CD4-positive, alpha-beta T cell (primary cell): ENCODE results near the gene PRMT1. TPM values are rescaled to one million over a fixed set of nuclear protein-coding genes. Genes with fewer than 3 reads are reported as not detected.

Experiments
- ATAC-seq: fragments of 200-7000 bp; cut with Tn5 transposase; one replicate; pipeline ENCODE4 v1.10.0; 2022; ENCODE audit warnings: mild to moderate bottlenecking; ENCODE audit not compliant: poor library complexity
- CTCF ChIA-PET: fragments of 350-600 bp; sonication (Branson Sonifier 250); formaldehyde crosslinking; loops from one replicate; lab custom pipeline; 2021; ENCODE audit warnings: antibody characterized with exemption, inconsistent platforms; lab: Charles Lee
- POLR2A ChIA-PET: fragments of 350-600 bp; sonication (Branson Sonifier 250); formaldehyde crosslinking; loops from one replicate; lab custom pipeline; 2021; ENCODE audit warnings: antibody characterized with exemption, inconsistent platforms; lab: Charles Lee
- DNase-seq, 14 experiments: peaks; one replicate each; pipeline ENCODE4 v3.0.0-alpha.2; 2013 to 2020; ENCODE audit warnings: mixed read lengths in 2 of 14
- H3K27ac ChIP-seq, 2 donors: one replicate each; pipeline versions ENCODE4 v1.5.1 to v1.7.0; 2013; ENCODE audit warnings: low read length in 2 of 2, low read depth in 1 of 2, mild to moderate bottlenecking in 1 of 2
- H3K27me3 ChIP-seq, 2 experiments: 1 replicate in 1 of 2; 2 replicates in 1 of 2; pipeline versions ENCODE4 v1.6.1 to v1.7.0; 2013; ENCODE audit warnings: low read length in 2 of 2, control low read depth in 1 of 2, mild to moderate bottlenecking in 1 of 2, moderate library complexity in 1 of 2; ENCODE audit not compliant: insufficient read depth in 2 of 2, control insufficient read depth in 1 of 2
- H3K36me3 ChIP-seq: one replicate; pipeline ENCODE4 v1.6.1; 2013; ENCODE audit warnings: low read length, control low read depth; ENCODE audit not compliant: insufficient read depth
- H3K4me1 ChIP-seq: one replicate; pipeline ENCODE4 v1.6.1; 2013; ENCODE audit warnings: low read length, control low read depth; ENCODE audit not compliant: insufficient read depth
- H3K4me3 ChIP-seq: one replicate; pipeline ENCODE4 v1.5.1; 2013; ENCODE audit warnings: mild to moderate bottlenecking, low read length, moderate library complexity
- H3K9me3 ChIP-seq, 2 experiments: 1 replicate in 1 of 2; 2 replicates in 1 of 2; pipeline versions ENCODE4 v1.6.1 to v1.7.0; 2013; ENCODE audit warnings: low read length in 2 of 2, mild to moderate bottlenecking in 2 of 2, control low read depth in 1 of 2, moderate library complexity in 1 of 2; ENCODE audit not compliant: control insufficient read depth in 1 of 2, insufficient read depth in 1 of 2
- H3K27ac Mint-ChIP-seq: one replicate; pipeline ENCODE4 v1.8.0; 2020; ENCODE audit warnings: mixed read lengths
- H3K27me3 Mint-ChIP-seq: one replicate; pipeline ENCODE4 v1.8.0; 2021; ENCODE audit warnings: mixed read lengths
- H3K36me3 Mint-ChIP-seq: one replicate; pipeline ENCODE4 v1.8.0; 2021; ENCODE audit warnings: low read depth, mixed read lengths
- H3K4me1 Mint-ChIP-seq: one replicate; pipeline ENCODE4 v1.8.0; 2021; ENCODE audit warnings: low read depth, mixed read lengths
- H3K4me3 Mint-ChIP-seq: one replicate; pipeline ENCODE4 v1.8.0; 2020; ENCODE audit warnings: mild to moderate bottlenecking, mixed read lengths
- H3K9me3 Mint-ChIP-seq: one replicate; pipeline ENCODE4 v1.8.0; 2020; ENCODE audit warnings: mixed read lengths
- CTCF ChIP-seq: fragments of 200-600 bp; IDR thresholded peaks from one replicate; pipeline ENCODE4 v1.8.0; 2022; ENCODE audit warnings: antibody characterized with exemption, mild to moderate bottlenecking
- intact Hi-C, 2 experiments: fragments of 100-400 bp; cut with DNase I in 1 of 2; cut with micrococcal nuclease in 1 of 2; formaldehyde crosslinking; loops; one replicate each; pipeline versions ENCODE4 v1.15.1 to v1.9.0; 2023 to 2025; cut with DNase I, micrococcal nuclease
- total RNA-seq, 174 experiments: library from RNA in 2 of 174; stranded (reverse) in 2 of 174; gene quantifications; one replicate each; pipeline ENCODE4 v1.2.3 and lab custom pipeline; 2021 to 2026

Gene PRMT1
- total RNA-seq, 2 experiments from 2014 or later, result 41.5 to 46.4 TPM

- Mint-ChIP-seq H3K27ac (no peak overlapping the region), H3K36me3 (peaks cover 3% of the 10 kb centered on the region)
- POLR2A ChIA-PET, result no interaction called here
Measured at GRCh38 chr19:49713236-49713845, 36.3 kb downstream of the PRMT1 start.

DNA sequence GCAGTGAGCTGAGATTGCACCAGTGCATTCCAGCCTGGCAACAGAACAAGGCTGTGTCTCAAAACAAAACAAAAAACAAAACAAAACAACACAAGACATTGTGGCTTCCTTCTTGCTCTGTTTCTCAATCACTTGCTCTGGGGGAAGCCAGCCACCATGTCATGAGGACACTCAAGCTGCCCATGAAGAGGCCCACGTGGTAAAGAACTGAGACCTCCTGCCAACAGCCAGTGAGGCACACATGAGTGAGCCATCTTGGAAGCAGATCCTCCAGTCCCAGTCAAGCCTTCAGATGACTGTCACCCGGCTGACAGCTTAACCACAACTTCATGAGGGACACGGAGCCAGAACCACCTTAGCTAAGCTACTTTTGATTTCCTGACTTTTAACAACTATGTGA lies 39.1 kb downstream of the PRMT1 start:
- H3K36me3 Mint-ChIP-seq, result peaks cover 3% of the 10 kb centered on the region
- peaks cover 13% of the 10 kb centered on the region for H3K4me1 Mint-ChIP-seq
- ATAC-seq (no peak), DNase-seq (no peak)
- Histone ChIP-seq H3K27me3 (no peaks in the 10 kb centered on the region), H3K4me3 (no peak overlapping the region), H3K36me3 (no peaks in the 10 kb centered on the region), H3K9me3 (no peaks in the 10 kb centered on the region), H3K27ac (no peak overlapping the region), H3K4me1 (peaks cover 13% of the 10 kb centered on the region)
- no peaks in the 10 kb centered on the region for H3K9me3 Mint-ChIP-seq
- POLR2A ChIA-PET, result interaction anchor here (0.8 to 2.0 kb wide), 2 partner anchors 25 to 38 kb away, joined by 3 to 6 read pairs; partner anchors contain the start of gene CPT1C
- CTCF ChIA-PET, result no interaction called here
- H3K4me3 Mint-ChIP-seq, result no peak overlapping the region
- intact Hi-C loops, result loop anchor here (2.0 to 5.0 kb wide), 2 partner anchors 51 to 91 kb away; partner anchors contain the start of gene AP2A1 (in 2 of the 2)
- no peak overlapping the region for H3K27ac Mint-ChIP-seq
- TF ChIP-seq CTCF, result no peak
- H3K27me3 Mint-ChIP-seq, result no peaks in the 10 kb centered on the region

More at GRCh38 chr19:49713236-49713845, 36.3 kb downstream of the PRMT1 start:
- Histone ChIP-seq H3K36me3 (no peaks in the 10 kb centered on the region), H3K9me3 (no peaks in the 10 kb centered on the region), H3K4me1 (peaks cover 13% of the 10 kb centered on the region), H3K27ac (no peak overlapping the region), H3K27me3 (no peaks in the 10 kb centered on the region), H3K4me3 (no peak overlapping the region)
- Mint-ChIP-seq H3K4me1 (peaks cover 7% of the 10 kb centered on the region), H3K4me3 (no peak overlapping the region), H3K27me3 (no peaks in the 10 kb centered on the region), H3K9me3 (no peaks in the 10 kb centered on the region)
- CTCF ChIA-PET, result no interaction called here
- ATAC-seq (no peak), DNase-seq (no peak)
- TF ChIP-seq CTCF, result no peak
- intact Hi-C loops, result no loop called here

GRCh38 chr19:49718511-49718910 lies 41.4 kb downstream of the PRMT1 start:
- POLR2A ChIA-PET, result interaction anchor here (0.7 to 2.4 kb wide), 12 partner anchors 42 to 223 kb away, joined by 3 to 26 read pairs (median 6); partner anchors contain the start of genes AKT1S1, AP2A1, FUZ and MED25
- Histone ChIP-seq H3K4me1 (peaks cover 13% of the 10 kb centered on the region), H3K4me3 (no peak overlapping the region), H3K9me3 (no peaks in the 10 kb centered on the region), H3K27me3 (no peaks in the 10 kb centered on the region), H3K36me3 (no peaks in the 10 kb centered on the region), H3K27ac (no peak overlapping the region)
- Mint-ChIP-seq H3K4me3 (peak overlapping the region; percentile 58), H3K36me3 (peaks cover 7% of the 10 kb centered on the region), H3K27me3 (no peaks in the 10 kb centered on the region), H3K27ac (peak overlapping the region; percentile 79), H3K9me3 (no peaks in the 10 kb centered on the region), H3K4me1 (peaks cover 13% of the 10 kb centered on the region)
- CTCF ChIA-PET, result interaction anchor here (0.9 to 3.0 kb wide), 3 partner anchors 40 to 159 kb away, joined by 3 to 8 read pairs (median 3); partner anchors contain the start of genes AKT1S1, FUZ and TBC1D17
- DNase-seq (no peak), ATAC-seq (no peak)
- no peak for TF ChIP-seq CTCF
- intact Hi-C loops, result loop anchor here in 1 of 2 experiments (1.0 to 5.0 kb wide), 2 partner anchors 38 to 89 kb away; no protein-coding TSS in a partner anchor
